SU-DHL-6 (cell line): ENCODE data around the gene SCML1.

Experiments
- H2AFZ ChIP-seq: fragments of 200-600 bp; sonication (generic); 2 replicates; pipeline ENCODE4 v1.6.1; 2014; ENCODE audit warnings: low read depth, mild to moderate bottlenecking, moderate library complexity, mixed read lengths, antibody characterized with exemption, low read length; ENCODE audit not compliant: severe bottlenecking
- H3F3A ChIP-seq: fragments of 200-600 bp; shearing (Covaris generic); 2 replicates; pipeline ENCODE4 v1.6.0; 2016; ENCODE audit warnings: antibody characterized with exemption, mild to moderate bottlenecking; ENCODE audit not compliant: insufficient read depth
- H3K27ac ChIP-seq: fragments of 200-600 bp; sonication (generic); 2 replicates; pipeline ENCODE4 v1.5.1; 2016; ENCODE audit warnings: low read depth, mild to moderate bottlenecking, low read length, moderate library complexity, mixed read lengths
- H3K27me3 ChIP-seq: fragments of 200-600 bp; sonication (generic), shearing (Covaris generic); 2 replicates; pipeline ENCODE4 v1.6.0; 2014; ENCODE audit warnings: mild to moderate bottlenecking, low read length
- H3K36me3 ChIP-seq: fragments of 200-600 bp; sonication (generic); 2 replicates; pipeline ENCODE4 v1.6.1; 2014; ENCODE audit warnings: mild to moderate bottlenecking, low read length, mixed read lengths
- H3K4me2 ChIP-seq: fragments of 300-600, 200-600 bp; shearing (Covaris generic), sonication (generic); 2 replicates; pipeline ENCODE4 v1.6.0; 2014; ENCODE audit warnings: low read length, low read depth, mild to moderate bottlenecking; ENCODE audit not compliant: poor library complexity, severe bottlenecking
- H3K4me3 ChIP-seq: fragments of 200-600 bp; sonication (generic); 2 replicates; pipeline ENCODE4 v1.5.1; 2014; ENCODE audit warnings: antibody characterized with exemption, low read length, mild to moderate bottlenecking, mixed read lengths; ENCODE audit not compliant: insufficient read depth, poor library complexity, severe bottlenecking
- H3K79me2 ChIP-seq: fragments of 200-600 bp; sonication (generic); 2 replicates; pipeline ENCODE4 v1.6.1; 2014; ENCODE audit warnings: mild to moderate bottlenecking, low read length, moderate library complexity; ENCODE audit not compliant: insufficient read depth
- H3K9ac ChIP-seq: fragments of 200-600 bp; sonication (generic); 2 replicates; pipeline ENCODE4 v1.7.0; 2014; ENCODE audit warnings: mild to moderate bottlenecking, low read length
- H3K9me2 ChIP-seq: fragments of 200-600 bp; sonication (generic); replicated peaks from 2 replicates; pipeline ENCODE4 v1.6.1; 2014; ENCODE audit warnings: low read length; ENCODE audit not compliant: insufficient read depth
- H3K9me3 ChIP-seq: fragments of 200-600 bp; sonication (generic); 2 replicates; pipeline ENCODE4 v1.6.1; 2014; ENCODE audit warnings: low read length, mixed read lengths; ENCODE audit not compliant: insufficient read depth
- H4K20me1 ChIP-seq: fragments of 200-600 bp; sonication (generic); 2 replicates; pipeline ENCODE4 v1.6.1; 2014; ENCODE audit warnings: low read depth, mild to moderate bottlenecking, antibody characterized with exemption, low read length, moderate library complexity, mixed read lengths
- CTCF ChIP-seq: fragments of 200-600 bp; sonication (generic); IDR thresholded peaks from one replicate; pipeline ENCODE4 v1.5.1; 2017; ENCODE audit warnings: antibody characterized with exemption, mild to moderate bottlenecking, low read length, moderate library complexity; ENCODE audit not compliant: insufficient read depth, poor library complexity, severe bottlenecking
- EZH2phosphoT487 ChIP-seq: fragments of 200-600 bp; sonication (generic), shearing (Covaris generic); conservative IDR thresholded peaks from 2 replicates; pipeline ENCODE4 v1.6.1; 2018; ENCODE audit warnings: mild to moderate bottlenecking, antibody characterized with exemption, low read length, moderate library complexity, mixed read lengths

SCML1 gene

GRCh38 chrX:17792826-17793225 lies 55.5 kb downstream of the SCML1 start:
- Histone ChIP-seq H3K4me2 (no peak overlapping the region), H3K27me3 (no peaks in the 10 kb centered on the region), H2AFZ (no peak overlapping the region), H3K27ac (no peak overlapping the region), H4K20me1 (no peaks in the 10 kb centered on the region), H3F3A (no peaks in the 10 kb centered on the region), H3K36me3 (no peaks in the 10 kb centered on the region), H3K79me2 (no peaks in the 10 kb centered on the region), H3K9me2 (no peaks in the 10 kb centered on the region), H3K9ac (no peak overlapping the region), H3K9me3 (no peaks in the 10 kb centered on the region), H3K4me3 (no peak overlapping the region)
- no peak for TF ChIP-seq CTCF
- no peak for TF ChIP-seq EZH2phosphoT487

GRCh38 chrX:17798921-17799320 lies 61.6 kb downstream of the SCML1 start:
- TF ChIP-seq EZH2phosphoT487 (no peak), CTCF (no peak)
- Histone ChIP-seq H3K9me2 (no peaks in the 10 kb centered on the region), H3F3A (no peaks in the 10 kb centered on the region), H3K27me3 (no peaks in the 10 kb centered on the region), H3K9ac (no peak overlapping the region), H3K27ac (no peak overlapping the region), H4K20me1 (no peaks in the 10 kb centered on the region), H3K9me3 (no peaks in the 10 kb centered on the region), H3K79me2 (no peaks in the 10 kb centered on the region), H3K36me3 (no peaks in the 10 kb centered on the region), H3K4me2 (no peak overlapping the region), H2AFZ (no peak overlapping the region), H3K4me3 (no peak overlapping the region)

- Histone ChIP-seq H4K20me1 (no peaks in the 10 kb centered on the region), H3K27me3 (no peaks in the 10 kb centered on the region), H3K4me3 (no peak overlapping the region), H2AFZ (no peak overlapping the region), H3K36me3 (no peaks in the 10 kb centered on the region), H3F3A (no peaks in the 10 kb centered on the region), H3K9me3 (no peaks in the 10 kb centered on the region), H3K9me2 (no peaks in the 10 kb centered on the region), H3K9ac (no peak overlapping the region), H3K79me2 (no peaks in the 10 kb centered on the region), H3K4me2 (no peak overlapping the region), H3K27ac (no peak overlapping the region)
- TF ChIP-seq CTCF: no peak
- TF ChIP-seq EZH2phosphoT487: no peak
Measured at GRCh38 chrX:17801431-17801830, 64.1 kb downstream of the SCML1 start.

GRCh38 chrX:17802756-17803155 lies 65.5 kb downstream of the SCML1 start:
- no peak overlapping the region for H2AFZ ChIP-seq
- H3K4me2 ChIP-seq: no peak overlapping the region
- H3K9me2 ChIP-seq: no peaks in the 10 kb centered on the region
- no peak overlapping the region for H3K4me3 ChIP-seq
- no peaks in the 10 kb centered on the region for H3K27me3 ChIP-seq
- no peaks in the 10 kb centered on the region for H3F3A ChIP-seq
- H3K36me3 ChIP-seq: no peaks in the 10 kb centered on the region
- H3K27ac ChIP-seq: no peak overlapping the region
- H3K9me3 ChIP-seq: no peaks in the 10 kb centered on the region
- H4K20me1 ChIP-seq: no peaks in the 10 kb centered on the region
- H3K9ac ChIP-seq: no peak overlapping the region
- TF ChIP-seq CTCF: no peak
- TF ChIP-seq EZH2phosphoT487: no peak
- no peaks in the 10 kb centered on the region for H3K79me2 ChIP-seq
